IPS-NIHi7 (cell line): ENCODE results near the gene TACC3.
"Not testable (repeated sequence)": the region's sequence is repeated elsewhere in the genome, so short reads cannot be mapped to it uniquely, and the experiment has no call there.

Source experiments
- DNase-seq: peaks from one replicate; pipeline ENCODE4 v3.0.0; 2012; ENCODE audit warnings: mixed read lengths; ENCODE audit errors: extremely low spot score

TACC3 gene

DNA sequence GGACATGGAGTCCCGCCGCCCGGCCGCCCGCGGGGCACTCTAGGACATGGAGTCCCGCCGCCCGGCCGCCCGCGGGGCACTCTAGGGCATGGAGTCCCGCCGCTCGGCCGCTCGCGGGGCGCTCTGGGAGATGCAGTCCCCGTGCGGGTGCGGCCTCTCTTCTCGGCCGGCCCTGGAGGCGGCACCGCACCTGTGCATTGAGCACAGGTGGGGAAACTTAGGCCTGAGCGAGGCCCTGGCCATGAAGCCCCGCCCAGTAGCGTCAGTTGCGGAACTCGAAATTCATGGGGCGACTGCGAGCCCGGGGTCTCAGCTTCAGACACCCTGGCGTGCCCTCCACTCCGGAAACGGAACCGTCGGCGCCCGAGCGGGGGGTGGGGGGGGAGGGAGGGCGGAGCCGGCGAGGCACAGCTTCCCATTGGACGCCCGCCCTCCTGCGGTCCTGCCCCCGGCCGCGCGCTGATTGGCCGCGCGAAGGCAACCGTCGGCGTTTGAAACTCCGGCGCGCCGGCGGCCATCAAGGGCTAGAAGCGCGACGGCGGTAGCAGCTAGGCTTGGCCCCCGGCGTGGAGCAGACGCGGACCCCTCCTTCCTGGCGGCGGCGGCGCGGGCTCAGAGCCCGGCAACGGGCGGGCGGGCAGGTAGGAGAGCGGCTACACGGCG is at the start of gene TACC3, which contains the start of gene TMEM129:
Gene TACC3 (plus strand): TSS at position 519 of the 663 bp plus-strand sequence. CDS start 1,901 bp downstream, outside the sequence.
Gene TMEM129 (minus strand): TSS at position 321 of the 663 bp plus-strand sequence. CDS start 486 bp downstream, outside the sequence.
- DNase-seq, result peak; percentile 98

DNA sequence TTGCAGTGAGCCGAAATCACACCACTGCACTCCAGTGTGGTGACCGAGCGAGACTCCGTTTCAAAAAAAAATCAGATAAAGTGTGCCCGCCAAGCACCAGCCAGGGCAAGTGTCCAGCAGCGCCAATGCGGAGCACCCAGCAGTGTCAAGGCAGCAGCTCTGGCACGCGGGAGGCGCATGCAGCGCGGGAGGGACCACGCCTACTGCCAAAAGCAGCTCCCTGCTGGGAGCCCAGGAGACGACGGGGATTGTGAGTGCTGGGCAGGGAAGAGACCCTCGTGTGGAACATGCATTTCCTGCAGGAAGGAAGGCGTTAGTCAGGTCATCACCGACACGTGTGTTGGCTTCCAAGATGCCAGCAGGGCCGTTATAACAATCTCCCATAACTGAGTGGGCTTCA is 47.6 kb upstream of the TACC3 start:
- DNase-seq, result peak; percentile 6

DNA sequence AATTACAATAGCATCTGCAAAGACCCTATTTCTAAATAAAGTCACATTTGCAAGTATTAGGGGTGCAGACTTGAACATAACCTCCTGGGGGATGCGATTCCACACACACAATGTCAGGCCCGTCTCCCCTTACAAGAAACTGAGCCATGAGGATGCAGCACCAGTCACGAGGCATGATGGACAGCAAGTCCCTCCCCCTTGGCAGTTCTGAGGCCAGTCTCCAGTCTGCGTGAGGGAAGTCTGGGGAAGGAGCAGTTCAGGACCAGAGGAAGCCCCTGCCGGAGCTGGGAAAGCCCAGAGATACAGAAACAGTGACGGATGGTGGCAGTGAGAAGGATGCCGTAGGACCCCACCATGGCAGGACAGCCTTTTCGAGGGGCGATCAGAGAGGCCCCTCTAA is 46.6 kb upstream of the TACC3 start:
- peak; percentile 15 for DNase-seq

DNA sequence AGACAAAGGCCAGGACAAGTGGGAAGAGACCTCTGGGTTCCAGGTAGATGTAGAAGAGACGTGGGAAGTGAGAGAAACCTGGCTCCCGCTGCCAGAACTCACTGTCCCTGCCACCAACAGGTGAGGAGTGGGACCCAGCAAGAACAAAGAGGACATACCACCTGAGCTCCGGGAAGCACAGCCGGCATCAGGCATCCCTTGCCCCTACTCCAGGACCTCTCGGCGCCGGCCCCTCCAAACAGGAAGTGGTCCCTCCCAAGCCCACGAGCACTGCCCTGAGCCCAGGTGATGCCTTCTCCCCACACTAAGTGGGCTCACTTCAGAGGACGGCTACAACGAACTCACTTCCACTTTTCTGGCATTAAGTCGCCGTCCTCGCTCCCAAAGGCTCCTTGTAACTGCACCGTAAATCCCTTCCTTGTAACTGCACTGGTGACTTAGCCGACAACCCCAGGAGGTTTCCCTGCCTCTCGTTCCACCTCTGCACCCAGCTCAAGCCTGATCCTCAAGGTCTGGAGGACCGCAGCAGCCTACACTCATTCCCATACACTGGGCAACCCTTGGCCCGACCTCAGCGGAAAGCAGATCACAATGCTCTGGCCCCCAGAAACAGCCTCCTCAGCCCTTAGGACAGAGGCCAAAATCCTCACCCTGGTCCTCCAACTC is 46.1 kb upstream of the TACC3 start:
- DNase-seq, result no peak

DNA sequence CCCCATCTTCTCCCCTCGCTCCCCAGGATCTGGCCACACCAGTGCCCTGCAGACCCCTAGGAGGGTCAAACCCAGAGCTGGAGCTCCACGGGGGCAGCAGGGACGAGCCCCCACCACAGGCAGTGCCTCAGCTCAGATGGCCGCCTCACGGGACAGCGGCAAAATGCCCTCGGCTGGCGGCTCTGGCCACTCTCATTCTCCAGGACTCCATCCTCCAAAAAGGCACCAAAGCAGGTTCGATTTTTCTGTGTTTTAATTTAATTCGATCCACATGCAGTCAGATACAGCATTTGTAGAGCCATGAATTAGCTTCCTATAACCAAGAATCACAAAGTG is 45.6 kb upstream of the TACC3 start:
- DNase-seq, result no peak

DNA sequence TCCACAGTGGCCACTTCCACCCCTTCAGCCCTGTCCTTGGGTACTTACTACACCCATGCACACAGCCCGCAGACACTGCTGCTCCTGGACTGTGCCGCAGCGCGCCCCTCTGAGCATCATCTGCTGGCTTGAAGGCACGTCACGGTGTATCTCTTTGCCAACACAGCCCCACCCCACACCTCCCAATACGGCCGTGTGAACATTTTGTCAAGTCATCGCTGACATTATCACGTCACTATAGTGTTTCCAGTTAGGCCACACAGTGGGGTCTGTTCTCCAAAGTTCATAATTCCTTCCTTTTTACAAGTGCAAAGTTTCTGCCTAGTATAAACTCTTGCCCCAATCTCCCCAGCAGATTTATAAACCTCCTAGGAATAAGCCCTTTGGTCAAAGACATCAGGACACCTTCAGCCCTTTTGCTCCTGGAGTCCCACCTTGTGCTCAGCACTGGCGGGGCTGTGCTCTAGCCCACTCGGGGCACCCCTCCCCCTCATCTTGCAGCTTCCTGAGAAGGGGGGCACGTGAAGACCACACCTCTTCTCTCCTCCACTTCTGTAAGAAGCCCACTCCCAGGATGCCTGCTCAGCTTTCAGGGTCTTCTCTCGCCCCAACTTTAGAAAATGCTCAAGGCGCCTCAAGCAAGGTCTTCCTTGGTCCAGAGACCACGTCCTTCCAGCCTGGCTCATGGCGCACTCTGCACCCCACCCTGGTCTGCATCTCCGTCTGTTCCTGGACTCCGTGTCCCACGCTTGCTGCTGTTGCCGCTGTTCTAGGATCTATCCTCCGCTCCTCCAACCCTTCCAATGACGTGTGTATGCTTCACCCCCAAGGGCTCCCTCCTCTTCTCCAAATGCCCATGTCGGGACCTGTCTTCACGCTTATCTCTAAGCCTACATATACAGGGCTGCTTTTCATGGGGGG is 44.5 kb upstream of the TACC3 start:
- no peak for DNase-seq

DNA sequence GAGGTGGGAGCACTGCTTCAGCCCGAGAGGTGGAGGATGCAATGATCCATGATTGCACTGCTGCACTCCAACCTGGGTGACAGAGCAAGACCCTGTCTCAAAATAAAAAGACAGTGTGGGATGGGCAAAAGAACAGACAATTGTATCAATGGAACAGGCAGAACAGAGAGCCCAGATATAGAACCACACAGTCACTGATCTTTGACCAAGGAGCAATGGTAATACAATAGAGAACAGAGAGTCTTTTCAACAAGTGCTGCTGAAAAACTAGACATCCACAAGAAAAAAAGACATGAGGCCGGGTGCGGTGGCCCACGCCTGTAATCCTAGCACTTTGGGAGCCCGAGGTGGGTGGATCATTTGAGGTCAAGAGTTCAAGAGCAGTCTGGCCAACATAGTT is 43.1 kb upstream of the TACC3 start:
- no peak for DNase-seq

DNA sequence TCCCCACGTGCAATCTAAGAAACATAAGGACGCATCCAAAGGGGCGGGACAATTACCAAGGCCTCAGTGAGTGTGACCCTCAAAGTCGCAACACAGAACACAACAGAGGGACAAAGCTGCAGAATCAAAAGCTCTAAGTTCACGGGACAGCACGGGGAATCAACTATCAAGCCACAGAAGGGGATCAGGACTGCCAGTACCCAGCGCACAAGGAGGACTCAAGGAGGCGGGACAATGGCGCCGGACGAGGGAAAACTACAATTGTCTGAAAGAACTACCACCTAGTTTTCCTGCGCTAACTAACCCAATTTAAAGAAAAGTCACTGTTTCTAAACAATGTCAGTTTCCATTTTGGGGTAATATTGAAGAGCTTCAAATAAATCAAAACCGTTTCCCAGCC is 38.5 kb upstream of the TACC3 start:
- DNase-seq, result no peak

DNA sequence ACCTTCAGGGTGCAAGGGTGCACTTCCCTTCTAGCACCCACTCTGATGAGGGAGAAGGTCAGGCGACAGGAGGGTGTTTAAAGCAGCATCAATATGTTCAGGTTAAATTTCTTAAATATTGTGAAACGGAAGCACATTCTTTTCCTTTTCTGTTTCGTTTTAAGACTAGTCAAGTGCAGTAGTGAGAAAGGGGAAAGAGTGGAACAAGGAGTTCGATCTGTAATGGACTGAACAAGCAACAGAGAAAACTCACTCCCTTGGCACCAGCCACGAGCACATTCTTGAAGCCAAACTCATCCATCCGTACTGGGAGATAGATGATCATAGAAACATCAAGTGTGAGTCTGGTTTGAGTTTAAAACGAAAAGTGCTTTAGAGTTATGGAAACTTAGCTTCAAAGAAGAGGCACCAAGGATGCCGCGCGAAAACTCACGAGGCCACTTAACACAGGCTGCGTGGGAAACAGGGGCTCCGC is 38.0 kb upstream of the TACC3 start:
- DNase-seq, result no peak

DNA sequence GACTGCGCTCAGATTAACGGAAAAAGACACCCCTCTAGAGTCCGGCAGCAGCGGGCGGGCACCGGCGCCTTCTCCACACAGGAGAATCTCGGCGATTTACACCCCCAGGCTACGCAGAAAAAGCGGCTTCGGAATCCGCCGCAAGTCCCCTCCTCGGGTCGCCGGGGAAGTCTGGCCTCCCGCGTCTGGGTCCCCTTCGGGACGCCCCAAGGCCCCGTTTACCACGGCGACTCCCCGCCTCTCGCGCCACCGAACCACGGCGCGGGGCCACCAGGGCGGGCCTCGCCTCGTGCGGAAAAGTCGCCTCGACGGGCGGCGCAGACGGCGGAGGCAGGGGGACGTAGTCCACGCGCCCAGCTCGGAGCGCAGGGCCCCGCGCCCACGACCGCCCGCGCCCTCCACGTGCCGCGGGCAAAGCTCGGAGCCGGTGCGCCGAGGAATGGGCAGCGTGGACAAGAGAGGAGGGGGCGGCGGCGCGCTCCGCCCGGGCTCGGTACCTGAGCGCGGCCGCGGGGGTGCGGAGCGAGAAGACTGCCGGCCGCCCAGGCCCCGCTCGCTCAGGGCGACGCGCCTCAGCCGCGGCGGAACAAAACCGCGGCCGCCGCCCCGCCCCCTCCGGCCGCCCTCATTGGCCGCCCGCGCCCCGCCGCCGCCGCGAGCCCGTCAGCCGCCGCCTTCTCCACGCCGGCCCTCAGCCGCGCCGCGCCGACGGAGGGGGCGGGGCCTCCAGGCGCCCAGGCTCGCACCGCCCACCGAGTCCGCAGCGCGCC is 37.4 kb upstream of the TACC3 start, which contains the start of gene FAM53A:
Gene FAM53A (minus strand): TSS at position 578 of the 770 bp plus-strand sequence. CDS start 15,572 bp downstream, outside the sequence.
- peak; percentile 97 for DNase-seq

DNA sequence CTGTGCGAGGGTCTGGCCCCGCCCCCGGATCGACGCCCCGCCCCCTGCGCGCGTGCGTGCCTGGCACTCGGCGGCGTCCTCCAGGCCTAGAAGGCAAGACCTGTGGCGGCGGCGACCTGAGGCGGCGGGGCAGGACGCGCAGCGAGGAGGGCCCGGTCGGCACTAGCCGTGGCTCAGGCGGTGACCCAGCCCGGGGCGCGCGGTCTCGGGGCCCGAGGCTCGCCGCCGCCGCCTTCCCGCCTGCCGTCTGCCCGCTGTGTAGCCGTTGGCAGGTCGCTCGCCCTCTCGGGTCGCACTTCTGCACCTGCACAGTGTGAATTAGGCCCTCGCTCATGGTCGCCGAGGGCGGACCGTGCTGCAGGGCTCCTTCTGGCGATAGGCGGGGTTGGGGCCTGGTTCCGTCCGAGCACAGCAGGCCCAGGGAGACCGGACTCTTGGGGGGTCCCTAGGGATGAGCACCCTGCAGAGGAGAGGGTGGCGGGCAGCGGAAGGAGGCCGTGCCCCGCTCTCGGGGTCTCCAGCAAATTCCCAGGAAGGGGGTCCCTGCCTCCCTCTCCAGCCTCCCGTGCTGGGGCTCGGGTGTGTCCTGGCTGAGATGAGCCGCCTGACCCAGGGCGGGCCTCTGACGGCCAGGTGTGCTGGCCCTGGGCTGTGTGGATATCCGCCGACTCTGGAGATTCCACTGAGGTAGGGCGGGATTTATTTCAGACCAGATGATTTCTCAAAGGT is 36.7 kb upstream of the TACC3 start:
- no peak for DNase-seq

DNA sequence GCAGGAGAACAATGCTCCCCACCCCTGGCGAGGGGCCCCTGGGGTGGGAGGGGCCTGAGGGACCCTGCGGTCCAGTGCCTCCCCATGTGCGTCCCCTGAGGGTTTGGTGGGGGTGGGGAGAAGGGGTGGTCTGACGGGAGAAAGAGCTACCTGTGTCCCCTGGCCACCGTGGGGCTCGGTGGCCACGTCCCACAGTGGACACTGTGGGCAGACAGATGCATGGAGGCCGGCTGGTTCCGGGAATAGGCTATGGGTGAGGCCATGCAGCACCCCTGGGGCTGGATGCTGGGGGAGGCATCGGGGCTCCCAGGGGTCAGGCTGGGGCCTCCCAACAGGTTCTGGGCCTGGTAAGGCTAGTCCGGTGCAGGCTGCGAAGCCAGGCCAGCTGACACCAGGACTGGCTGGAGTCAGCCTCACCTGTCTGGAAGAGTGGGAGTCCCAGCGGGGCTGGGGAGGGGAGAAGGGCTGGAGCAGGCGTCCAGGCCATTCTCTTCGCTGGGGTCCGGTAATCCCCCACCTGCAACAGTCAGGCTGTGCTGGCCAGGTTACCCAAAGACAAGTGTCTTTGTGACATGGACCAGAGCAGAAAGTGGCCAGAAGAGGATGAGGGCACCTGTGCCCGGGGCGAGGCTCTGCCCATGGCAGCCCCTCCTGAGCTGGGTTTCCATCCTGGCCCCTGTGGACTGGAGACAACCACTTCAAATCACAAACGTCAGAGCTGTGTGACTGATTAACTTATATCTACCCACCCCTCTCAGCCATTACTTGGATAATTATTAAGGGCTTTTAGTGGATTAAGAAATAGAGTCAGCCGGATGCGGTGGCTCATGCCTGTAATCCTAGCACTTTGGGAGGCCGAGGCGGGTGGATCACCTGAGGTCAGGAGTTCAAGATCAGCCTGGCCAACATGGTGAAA is 35.8 kb upstream of the TACC3 start:
- no peak for DNase-seq

DNA sequence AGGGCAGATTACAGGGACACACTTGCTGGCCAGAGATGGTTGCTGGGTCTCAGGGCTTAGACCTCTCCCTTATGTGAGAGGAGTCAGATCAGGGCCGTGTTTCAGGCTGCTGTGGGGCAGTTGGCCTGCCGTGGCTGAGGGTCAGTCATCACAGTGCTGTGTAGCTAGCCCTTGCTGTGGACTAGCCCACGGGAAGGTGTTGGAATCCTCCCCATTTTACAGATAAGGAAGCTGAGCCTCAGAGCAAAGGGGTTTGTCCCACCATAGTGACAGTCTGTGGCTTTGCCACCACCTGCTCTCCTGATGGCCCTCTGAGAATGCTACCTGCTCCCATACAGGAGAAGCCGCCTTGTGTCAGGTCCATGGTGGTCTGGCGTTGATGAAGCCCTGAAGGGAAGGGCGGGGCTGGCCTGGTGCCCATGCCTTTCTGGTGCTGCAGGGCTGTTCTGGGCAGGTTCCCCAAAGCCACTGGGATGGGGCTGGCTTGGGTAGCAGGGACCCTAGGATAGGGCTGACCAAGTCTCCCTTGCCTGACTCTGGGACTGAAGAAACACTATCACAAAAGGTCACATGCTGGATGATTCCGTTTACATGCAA is 34.8 kb upstream of the TACC3 start:
- DNase-seq, result no peak

DNA sequence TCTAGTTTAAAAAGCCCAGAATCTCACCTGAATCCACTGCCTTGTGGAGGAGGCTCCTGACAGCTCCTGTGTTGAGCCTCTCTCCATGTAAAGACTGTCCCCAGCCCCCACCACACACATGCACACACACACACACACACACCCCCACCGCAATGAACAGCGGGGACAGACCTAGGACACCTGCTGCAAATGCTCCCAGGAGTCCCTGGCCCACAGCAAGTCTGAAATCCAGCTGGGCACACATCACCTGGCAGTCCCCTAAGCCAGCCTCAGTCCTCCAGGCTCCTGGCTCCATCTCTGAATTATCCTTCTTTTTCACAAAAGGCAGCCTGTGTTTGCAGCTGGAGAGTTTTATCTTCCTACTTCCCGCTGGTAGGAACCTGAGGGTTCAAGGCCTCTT is 30.6 kb upstream of the TACC3 start:
- no peak for DNase-seq

DNA sequence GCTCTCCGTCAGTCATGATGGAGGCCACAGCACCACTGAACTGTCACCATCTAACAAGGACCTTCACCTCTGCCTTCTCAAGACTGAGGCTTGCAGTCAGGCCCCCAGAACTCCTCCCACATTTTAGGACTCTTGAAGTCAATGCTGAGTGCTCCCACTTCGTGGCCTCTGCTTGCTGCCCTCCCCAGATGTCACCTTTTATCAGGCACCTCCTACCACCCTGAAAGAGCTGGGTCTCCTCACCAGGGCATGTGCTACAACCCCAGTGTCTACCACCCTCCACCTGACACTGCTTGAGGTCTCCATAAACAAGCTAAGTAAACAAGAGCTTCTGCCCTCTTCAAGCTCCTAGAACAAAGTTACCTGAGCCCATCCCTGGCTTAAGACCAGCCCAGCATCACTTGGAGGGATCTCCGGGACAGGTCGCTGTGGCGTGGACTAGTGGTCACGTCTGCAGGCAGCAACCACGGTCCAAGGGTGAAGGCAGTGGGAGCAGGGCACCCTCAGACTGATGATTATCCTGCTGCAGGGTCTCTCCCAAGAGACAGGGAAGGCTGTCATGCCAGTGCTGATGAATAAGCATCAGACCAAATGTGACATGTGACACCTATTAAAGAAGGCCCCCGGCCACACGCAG is 29.5 kb upstream of the TACC3 start:
- no peak for DNase-seq

DNA sequence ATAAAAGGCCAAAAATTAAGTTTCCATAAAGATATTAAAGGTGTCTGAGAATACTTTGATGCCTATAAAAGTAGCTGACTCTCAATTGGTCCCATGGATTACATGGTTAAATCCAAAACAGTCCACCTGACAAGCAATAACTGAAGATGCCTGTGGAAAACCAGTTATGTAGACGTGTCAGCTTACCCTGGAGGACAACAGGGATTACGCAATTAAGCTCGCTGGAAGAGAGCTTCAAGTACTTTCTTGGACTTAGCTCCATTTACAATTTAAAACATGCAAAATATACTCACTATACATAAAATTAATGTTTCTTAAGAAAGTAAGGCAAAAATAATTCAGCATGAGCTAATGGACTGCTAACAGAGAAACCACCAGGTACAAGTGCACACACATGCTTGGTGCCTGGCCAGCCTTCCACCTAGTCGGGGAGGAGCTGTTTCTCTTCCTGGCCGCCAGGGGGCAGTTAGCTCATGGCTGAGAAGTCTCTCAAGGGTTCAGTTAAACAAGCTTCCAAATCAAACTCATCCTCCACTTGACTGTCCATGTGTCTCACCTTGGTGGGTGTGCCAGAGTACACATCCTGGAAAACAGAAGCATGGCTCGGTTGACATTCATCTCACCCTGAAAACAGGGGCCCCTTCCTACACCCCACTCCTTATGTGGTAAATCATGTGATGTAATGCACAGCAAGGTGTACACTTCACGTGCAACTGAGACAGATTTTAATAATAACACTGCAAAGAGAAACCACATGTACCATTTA is 28.0 kb upstream of the TACC3 start:
- DNase-seq, result peak; percentile 81

DNA sequence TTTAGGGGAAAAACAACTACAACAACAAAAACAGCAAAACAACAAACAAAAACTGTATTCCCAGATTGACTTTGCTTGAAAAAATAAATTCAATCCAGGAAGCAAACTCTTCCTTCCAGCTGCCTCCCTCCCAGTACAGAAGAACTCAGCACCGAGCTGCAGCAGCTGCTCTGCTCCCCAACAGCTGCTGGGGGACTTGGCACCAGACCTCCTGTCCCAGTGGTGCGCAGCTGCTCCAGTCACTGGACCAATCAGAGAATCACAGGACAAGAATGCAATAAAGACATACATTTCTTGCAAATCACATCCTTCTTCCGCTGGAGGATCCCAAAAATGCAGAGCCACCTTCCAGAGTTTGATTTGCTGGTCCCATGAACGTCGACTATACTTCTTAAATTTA is 25.4 kb upstream of the TACC3 start:
- no peak for DNase-seq

DNA sequence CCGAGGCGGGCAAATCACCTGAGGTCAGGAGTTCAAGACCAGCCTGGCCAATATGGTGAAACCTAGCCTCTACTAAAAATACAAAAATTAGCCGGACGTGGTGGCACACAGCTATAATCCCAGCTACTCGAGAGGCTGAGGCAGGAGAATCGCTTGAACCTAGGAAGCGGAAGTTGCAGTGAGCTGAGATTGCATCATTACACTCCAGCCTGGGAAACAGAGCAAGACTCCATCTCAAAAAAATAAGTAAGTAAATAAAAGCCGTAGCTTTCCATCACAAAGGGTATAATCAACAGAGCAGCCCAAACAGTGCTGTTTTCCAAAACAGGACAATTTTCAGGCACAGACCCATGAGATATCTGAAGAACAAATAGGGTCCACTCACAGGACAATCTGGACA is 19.6 kb upstream of the TACC3 start:
- not testable (repeated sequence) for DNase-seq
